Measurements from ENCODE around the gene ZBTB9. TPM values are rescaled to one million over a fixed set of nuclear protein-coding genes. Genes with fewer than 3 reads are reported as not detected.

The ZBTB9 gene
- total and polyA plus RNA-seq, 2 experiments from 2014 or later = 5.0 to 5.1 TPM

DNA sequence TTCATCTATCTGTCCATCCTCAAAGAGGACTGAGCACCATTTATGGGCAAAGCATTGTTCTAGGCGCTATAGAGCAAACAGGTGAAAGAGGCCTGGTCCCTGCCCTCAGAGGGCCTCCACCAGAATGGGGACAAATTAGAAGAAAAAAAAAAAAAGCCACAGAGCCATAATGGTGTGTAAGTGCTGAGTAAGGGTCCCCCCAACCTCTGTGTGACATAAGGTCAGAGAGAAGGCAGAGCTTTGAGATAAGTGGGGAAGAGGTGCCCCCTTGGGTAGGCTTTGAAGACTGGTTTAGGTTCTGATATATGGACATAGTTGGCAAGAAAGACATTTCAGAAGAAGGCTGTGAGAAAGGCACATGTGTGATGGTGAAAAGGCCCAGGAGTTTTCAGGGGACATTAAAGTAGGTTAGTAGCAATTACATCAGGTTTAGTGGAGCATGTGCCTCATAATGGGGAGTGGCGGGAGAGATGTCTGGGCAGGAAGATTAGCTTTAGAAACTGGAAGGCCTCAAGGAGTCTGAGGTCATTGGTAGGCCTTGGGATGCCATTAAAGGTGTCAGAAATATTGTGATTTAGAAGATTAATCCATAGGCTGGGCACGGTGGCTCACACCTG, 15.3 kb upstream of the ZBTB9 start:
- peaks cover 3% of the 10 kb centered on the region for H3K79me2 ChIP-seq
- no peak for DNase-seq (ENCODE audit: low spot score)
- H3K9me3 ChIP-seq (ENCODE audit: low read depth) = no peaks in the 10 kb centered on the region
- H4K20me1 ChIP-seq (ENCODE audit: insufficient read depth, poor library complexity, severe bottlenecking) = no peaks in the 10 kb centered on the region
- no peak overlapping the region for H3K4me2 ChIP-seq
- no peak for TF ChIP-seq EZH2phosphoT487 (IDR thresholded peaks at IDR 0.05; ENCODE audit: low read depth, severe bottlenecking, unreplicated experiment)
- TF ChIP-seq, protein P1, sequence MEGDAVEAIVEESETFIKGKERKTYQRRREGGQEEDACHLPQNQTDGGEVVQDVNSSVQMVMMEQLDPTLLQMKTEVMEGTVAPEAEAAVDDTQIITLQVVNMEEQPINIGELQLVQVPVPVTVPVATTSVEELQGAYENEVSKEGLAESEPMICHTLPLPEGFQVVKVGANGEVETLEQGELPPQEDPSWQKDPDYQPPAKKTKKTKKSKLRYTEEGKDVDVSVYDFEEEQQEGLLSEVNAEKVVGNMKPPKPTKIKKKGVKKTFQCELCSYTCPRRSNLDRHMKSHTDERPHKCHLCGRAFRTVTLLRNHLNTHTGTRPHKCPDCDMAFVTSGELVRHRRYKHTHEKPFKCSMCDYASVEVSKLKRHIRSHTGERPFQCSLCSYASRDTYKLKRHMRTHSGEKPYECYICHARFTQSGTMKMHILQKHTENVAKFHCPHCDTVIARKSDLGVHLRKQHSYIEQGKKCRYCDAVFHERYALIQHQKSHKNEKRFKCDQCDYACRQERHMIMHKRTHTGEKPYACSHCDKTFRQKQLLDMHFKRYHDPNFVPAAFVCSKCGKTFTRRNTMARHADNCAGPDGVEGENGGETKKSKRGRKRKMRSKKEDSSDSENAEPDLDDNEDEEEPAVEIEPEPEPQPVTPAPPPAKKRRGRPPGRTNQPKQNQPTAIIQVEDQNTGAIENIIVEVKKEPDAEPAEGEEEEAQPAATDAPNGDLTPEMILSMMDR (IDR thresholded peaks at IDR 0.05; ENCODE audit: poor library complexity) = no peak
- TF ChIP-seq EZH2 (IDR thresholded peaks at IDR 0.05; ENCODE audit: borderline replicate concordance) = no peak
- no peak overlapping the region for H2AFZ ChIP-seq
- peaks cover 2% of the 10 kb centered on the region for H3K4me1 ChIP-seq (ENCODE audit: insufficient read depth)
- 97% methylated on average over 3 of the region's 3 CpGs for WGBS (ENCODE audit: low lambda C conversion rate, missing lambda C conversion rate)
- no peaks in the 10 kb centered on the region for H3K9me2 ChIP-seq (replicated peaks; ENCODE audit: insufficient read depth)
- H3K27ac ChIP-seq = no peak overlapping the region
- H3K36me3 ChIP-seq (replicated peaks; ENCODE audit: insufficient read depth, low read depth) = no peaks in the 10 kb centered on the region
- no peak overlapping the region for H3K4me3 ChIP-seq
- H3K27me3 ChIP-seq = no peaks in the 10 kb centered on the region

- Histone ChIP-seq H3K9me2 (replicated peaks; ENCODE audit: insufficient read depth) (no peaks in the 10 kb centered on the region), H3K4me3 (no peak overlapping the region), H3K27ac (no peak overlapping the region), H3K4me2 (no peak overlapping the region), H2AFZ (no peak overlapping the region), H3K79me2 (no peaks in the 10 kb centered on the region), H3K9me3 (ENCODE audit: low read depth) (no peaks in the 10 kb centered on the region), H3K27me3 (no peaks in the 10 kb centered on the region), H4K20me1 (ENCODE audit: insufficient read depth, poor library complexity, severe bottlenecking) (no peaks in the 10 kb centered on the region), H3K4me1 (ENCODE audit: insufficient read depth) (no peaks in the 10 kb centered on the region), H3K36me3 (replicated peaks; ENCODE audit: insufficient read depth, low read depth) (no peaks in the 10 kb centered on the region)
- WGBS (ENCODE audit: low lambda C conversion rate, missing lambda C conversion rate) = 76% methylated on average over 8 of the region's 9 CpGs
- DNase-seq (ENCODE audit: low spot score) = no peak
- TF ChIP-seq EZH2phosphoT487 (IDR thresholded peaks at IDR 0.05; ENCODE audit: low read depth, severe bottlenecking, unreplicated experiment) = no peak
- no peak for TF ChIP-seq EZH2 (IDR thresholded peaks at IDR 0.05; ENCODE audit: borderline replicate concordance)
- TF ChIP-seq, protein P1 (IDR thresholded peaks at IDR 0.05; ENCODE audit: poor library complexity) = no peak
These were observed 14.3 kb upstream of the ZBTB9 start for GRCh38 chr6:33439956-33440648.

- Histone ChIP-seq H3K9me3 (ENCODE audit: low read depth) (no peaks in the 10 kb centered on the region), H2AFZ (no peak overlapping the region), H3K27ac (no peak overlapping the region), H4K20me1 (ENCODE audit: insufficient read depth, poor library complexity, severe bottlenecking) (no peaks in the 10 kb centered on the region), H3K4me2 (no peak overlapping the region), H3K79me2 (no peaks in the 10 kb centered on the region), H3K4me3 (no peak overlapping the region), H3K4me1 (ENCODE audit: insufficient read depth) (no peaks in the 10 kb centered on the region), H3K27me3 (no peaks in the 10 kb centered on the region), H3K9me2 (replicated peaks; ENCODE audit: insufficient read depth) (no peaks in the 10 kb centered on the region), H3K36me3 (replicated peaks; ENCODE audit: insufficient read depth, low read depth) (no peaks in the 10 kb centered on the region)
- no peak for DNase-seq (ENCODE audit: low spot score)
- TF ChIP-seq, protein P1 (IDR thresholded peaks at IDR 0.05; ENCODE audit: poor library complexity) = no peak
- TF ChIP-seq EZH2 (IDR thresholded peaks at IDR 0.05; ENCODE audit: borderline replicate concordance) = no peak
- TF ChIP-seq EZH2phosphoT487 (IDR thresholded peaks at IDR 0.05; ENCODE audit: low read depth, severe bottlenecking, unreplicated experiment) = no peak
- WGBS (ENCODE audit: low lambda C conversion rate, missing lambda C conversion rate) = 88% methylated on average over 19 of the region's 19 CpGs
These were observed 13.6 kb upstream of the ZBTB9 start for GRCh38 chr6:33440649-33441309.
